B cell (primary cell): ENCODE measurements around the gene MAST2. TPM values are rescaled to one million over a fixed set of nuclear protein-coding genes. Genes with fewer than 3 reads are reported as not detected.

ENCODE experiments used
- ATAC-seq: fragments of 200-7000 bp; cut with Tn5 transposase; one replicate; pipeline ENCODE4 v1.10.0; 2021; ENCODE audit warnings: low read depth, mild to moderate bottlenecking, moderate number of reproducible peaks, moderate library complexity
- CTCF ChIA-PET: fragments of 350-600 bp; sonication (Branson Sonifier 250); formaldehyde crosslinking; loops from one replicate; lab custom pipeline; 2021; ENCODE audit warnings: antibody characterized with exemption, inconsistent platforms; lab: Charles Lee
- POLR2A ChIA-PET: fragments of 350-600 bp; sonication (Branson Sonifier 250); formaldehyde crosslinking; loops from one replicate; lab custom pipeline; 2021; ENCODE audit warnings: antibody characterized with exemption; lab: Charles Lee
- DNase-seq: peaks from one replicate; pipeline ENCODE4 v3.0.0; 2013
- H2AFZ ChIP-seq: 2 replicates; pipeline ENCODE4 v1.6.1; 2012; ENCODE audit warnings: mild to moderate bottlenecking, low read depth, low read length; ENCODE audit not compliant: insufficient read depth, poor library complexity, severe bottlenecking
- H3K27ac ChIP-seq, 2 donors: 1 replicate in 1 of 2; 2 replicates in 1 of 2; pipeline ENCODE4 v1.5.1; 2012 to 2013; ENCODE audit warnings: low read length in 2 of 2, mild to moderate bottlenecking in 2 of 2, moderate library complexity in 1 of 2
- H3K27me3 ChIP-seq, 4 experiments: fragments of 200-600 bp in 1 of 4; sonication (generic) in 1 of 4; replicated peaks in 1 of 4; 1 replicate in 2 of 4; 2 replicates in 2 of 4; pipeline versions ENCODE4 v1.6.1 to v1.7.0; 2013 to 2016; ENCODE audit warnings: low read length in 3 of 4, mild to moderate bottlenecking in 2 of 4, mixed read lengths in 1 of 4, moderate library complexity in 1 of 4; ENCODE audit not compliant: insufficient read depth in 4 of 4, control insufficient read depth in 3 of 4; ENCODE audit errors: control extremely low read depth in 1 of 4
- H3K36me3 ChIP-seq, 2 experiments: replicated peaks in 1 of 2; 1 replicate in 1 of 2; 2 replicates in 1 of 2; pipeline versions ENCODE4 v1.6.1 to v1.7.1; 2013; ENCODE audit warnings: low read length in 1 of 2; ENCODE audit not compliant: insufficient read depth in 2 of 2, control insufficient read depth in 1 of 2; ENCODE audit errors: control extremely low read depth in 1 of 2, extremely low read depth in 1 of 2
- H3K4me1 ChIP-seq, 2 donors: fragments of 200-600 bp in 1 of 2; sonication (generic) in 1 of 2; 1 replicate in 1 of 2; 2 replicates in 1 of 2; pipeline versions ENCODE4 v1.5.1 to v1.6.1; 2013 to 2017; ENCODE audit warnings: low read length in 2 of 2; ENCODE audit not compliant: control insufficient read depth in 2 of 2, insufficient read depth in 2 of 2
- H3K4me2 ChIP-seq: replicated peaks from 2 replicates; pipeline ENCODE3; 2012; ENCODE audit warnings: mild to moderate bottlenecking, low read depth, low read length; ENCODE audit not compliant: poor library complexity, severe bottlenecking
- H3K4me3 ChIP-seq, 5 experiments: fragments of 200-600 bp in 1 of 5; sonication (generic) in 1 of 5; 1 replicate in 3 of 5; 2 replicates in 2 of 5; pipeline versions ENCODE4 v1.5.1 to v1.7.0; 2011 to 2016; ENCODE audit warnings: low read length in 4 of 5, mild to moderate bottlenecking in 4 of 5, low read depth in 2 of 5, control low read depth in 1 of 5, moderate library complexity in 1 of 5; ENCODE audit not compliant: insufficient read depth in 1 of 5; ENCODE audit errors: control extremely low read depth in 1 of 5, extremely low read depth in 1 of 5
- H3K79me2 ChIP-seq: fragments of 200-600 bp; sonication (generic); one replicate; pipeline ENCODE4 v1.6.0; 2016; ENCODE audit warnings: low read length; ENCODE audit not compliant: control insufficient read depth, insufficient read depth
- H3K9ac ChIP-seq: fragments of 200-600 bp; sonication (generic); 2 replicates; pipeline ENCODE4 v1.6.1; 2017; ENCODE audit warnings: mild to moderate bottlenecking, low read length, moderate library complexity
- H3K9me3 ChIP-seq, 3 donors: one replicate each; pipeline versions ENCODE4 v1.6.1 to v1.7.1; 2013; ENCODE audit warnings: low read length in 2 of 3; ENCODE audit not compliant: control insufficient read depth in 2 of 3, insufficient read depth in 1 of 3; ENCODE audit errors: control extremely low read depth in 1 of 3
- H4K20me1 ChIP-seq: 2 replicates; pipeline ENCODE4 v1.6.0; 2012; ENCODE audit warnings: mild to moderate bottlenecking, low read length; ENCODE audit not compliant: insufficient read depth, control insufficient read depth, poor library complexity, severe bottlenecking
- H3K27ac Mint-ChIP-seq: one replicate; pipeline ENCODE4 v1.8.0; 2021; ENCODE audit warnings: mixed read lengths
- H3K27me3 Mint-ChIP-seq: one replicate; pipeline ENCODE4 v1.8.0; 2021; ENCODE audit warnings: mixed read lengths
- H3K4me1 Mint-ChIP-seq: one replicate; pipeline ENCODE4 v1.8.0; 2021; ENCODE audit warnings: mixed read lengths
- H3K4me3 Mint-ChIP-seq: one replicate; pipeline ENCODE4 v1.8.0; 2021; ENCODE audit warnings: mixed read lengths
- H3K9me3 Mint-ChIP-seq: one replicate; pipeline ENCODE4 v1.8.0; 2022; ENCODE audit warnings: mixed read lengths; ENCODE audit not compliant: insufficient read depth
- CTCF ChIP-seq: fragments of 200-600 bp; IDR thresholded peaks from one replicate; pipeline ENCODE4 v1.8.0; 2022; ENCODE audit warnings: antibody characterized with exemption, mild to moderate bottlenecking
- EZH2 ChIP-seq: IDR thresholded peaks from 2 replicates; pipeline ENCODE4 v1.6.1; 2012; ENCODE audit warnings: borderline replicate concordance, low read depth, mild to moderate bottlenecking, moderate library complexity, low read length; ENCODE audit not compliant: insufficient read depth, poor library complexity, severe bottlenecking
- WGBS: methylation state at CpG from one replicate; pipeline ENCODE4 v1.1.5; 2013; ENCODE audit warnings: missing lambda C conversion rate; ENCODE audit not compliant: insufficient coverage; 5-methylcytosine and 5-hydroxymethylcytosine counted together
- intact Hi-C: fragments of 100-400 bp; cut with micrococcal nuclease; formaldehyde crosslinking; loops from one replicate; pipeline ENCODE4 v1.10.0; 2022
- polyA plus RNA-seq: library from polyadenylated mRNA; depleted of rRNA; stranded (reverse); fragments of >200 nt; gene quantifications from 2 replicates; pipeline ENCODE4 v1.2.3, GENCODE V29; 2012
- total RNA-seq, 2 donors: library from RNA; stranded (reverse); fragments of 120-200 nt in 1 of 2; gene quantifications; 1 replicate in 1 of 2; 2 replicates in 1 of 2; pipeline versions ENCODE4 v1.2.3 to v1.2.4, GENCODE V29; 2013 to 2022

The MAST2 gene
- total and polyA plus RNA-seq, 2 donors (not counting 1 experiment from before 2014, with no cell fraction given) = 12.5 to 23.3 TPM

GRCh38 chr1:45894921-45895320, 91.5 kb downstream of the MAST2 start:
- Histone ChIP-seq H3K4me3 (no peak overlapping the region), H4K20me1 (no peaks in the 10 kb centered on the region), H3K9ac (no peak overlapping the region), H3K9me3 (no peaks in the 10 kb centered on the region), H3K27me3 (no peaks in the 10 kb centered on the region), H3K79me2 (no peaks in the 10 kb centered on the region), H2AFZ (no peak overlapping the region), H3K27ac (no peak overlapping the region), H3K4me1 (no peaks in the 10 kb centered on the region), H3K36me3 (no peaks in the 10 kb centered on the region), H3K4me2 (no peak overlapping the region)
- no peak for TF ChIP-seq EZH2
- TF ChIP-seq CTCF = no peak
- Mint-ChIP-seq H3K4me3 (no peak overlapping the region), H3K27me3 (no peaks in the 10 kb centered on the region), H3K4me1 (no peaks in the 10 kb centered on the region), H3K27ac (no peak overlapping the region), H3K9me3 (no peaks in the 10 kb centered on the region)
- POLR2A ChIA-PET = no interaction called here
- CTCF ChIA-PET = no interaction called here
- no peak for ATAC-seq
- intact Hi-C loops = no loop called here
- DNase-seq = no peak

- ChIA-PET CTCF (no interaction called here), POLR2A (no interaction called here)
- no peak overlapping the region for H3K27ac ChIP-seq
- intact Hi-C loops = no loop called here
- no peaks in the 10 kb centered on the region for H3K4me1 ChIP-seq
- TF ChIP-seq CTCF = no peak
- TF ChIP-seq EZH2 = no peak
- H3K9ac ChIP-seq = no peak overlapping the region
- H3K27ac Mint-ChIP-seq = no peak overlapping the region
- ATAC-seq (no peak), DNase-seq (no peak)
- no peaks in the 10 kb centered on the region for H3K27me3 Mint-ChIP-seq
- H3K79me2 ChIP-seq = no peaks in the 10 kb centered on the region
- no peaks in the 10 kb centered on the region for H4K20me1 ChIP-seq
- no peaks in the 10 kb centered on the region for H3K36me3 ChIP-seq
- no peak overlapping the region for H3K4me3 Mint-ChIP-seq
- H3K4me3 ChIP-seq = no peak overlapping the region
- H3K4me1 Mint-ChIP-seq = no peaks in the 10 kb centered on the region
- H3K9me3 Mint-ChIP-seq = no peaks in the 10 kb centered on the region
- no peaks in the 10 kb centered on the region for H3K27me3 ChIP-seq
- H3K4me2 ChIP-seq = no peak overlapping the region
- WGBS = no CpG with 5 or more reads among the region's 2 CpGs
- no peak overlapping the region for H2AFZ ChIP-seq
- no peaks in the 10 kb centered on the region for H3K9me3 ChIP-seq
Measured at GRCh38 chr1:45895406-45895805, 92.0 kb downstream of the MAST2 start.
